Ramos (cell line): ENCODE results near the gene CREB3L2.

ENCODE experiments used
- in situ Hi-C: fragments of 300-500 bp; cut with MboI; formaldehyde crosslinking; loops from one replicate; pipeline ENCODE4 v1.14.3; 2022; ENCODE audit warnings: low sequenced_read_pairs; ENCODE audit not compliant: unreplicated experiment

The CREB3L2 gene

DNA sequence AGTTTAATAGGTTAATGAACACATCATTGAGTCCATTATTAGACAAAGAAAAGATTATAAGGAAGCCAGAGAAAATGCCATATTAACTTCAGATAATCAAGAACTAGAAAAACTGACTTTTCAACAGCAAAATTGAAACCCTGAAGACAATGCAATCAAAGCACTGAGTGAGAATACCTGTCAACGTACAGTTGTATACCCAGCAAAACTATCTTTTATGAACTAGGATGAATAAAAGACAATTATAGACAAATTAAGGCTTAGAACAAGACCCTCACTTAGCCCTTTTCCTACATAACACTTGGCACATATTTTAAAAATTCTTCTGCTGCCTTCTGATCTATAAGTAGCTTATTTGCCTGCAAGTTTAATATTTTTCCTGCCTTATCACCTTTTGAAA lies 136.1 kb downstream of the CREB3L2 start:
- in situ Hi-C loops: no loop called here

DNA sequence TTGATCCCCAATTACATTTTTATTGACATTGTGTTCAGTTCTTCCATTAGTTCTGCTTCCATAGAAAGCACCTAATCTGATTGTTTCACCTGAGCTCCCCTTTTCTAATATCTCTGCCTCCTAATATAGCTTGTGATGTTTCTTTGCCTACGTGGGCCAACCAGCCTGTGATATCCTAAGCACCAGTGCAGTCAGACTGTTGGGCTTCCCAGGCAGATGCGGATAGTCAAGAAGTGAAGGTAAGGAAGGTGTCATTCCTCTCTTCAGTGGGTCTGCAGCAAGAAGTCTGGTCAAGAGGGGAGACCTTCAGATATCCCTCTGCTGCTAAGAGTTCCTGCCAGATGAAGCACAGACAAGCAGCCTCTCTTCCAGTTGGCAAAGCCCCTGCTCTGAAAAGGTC lies 138.9 kb downstream of the CREB3L2 start:
- in situ Hi-C loops: no loop called here

DNA sequence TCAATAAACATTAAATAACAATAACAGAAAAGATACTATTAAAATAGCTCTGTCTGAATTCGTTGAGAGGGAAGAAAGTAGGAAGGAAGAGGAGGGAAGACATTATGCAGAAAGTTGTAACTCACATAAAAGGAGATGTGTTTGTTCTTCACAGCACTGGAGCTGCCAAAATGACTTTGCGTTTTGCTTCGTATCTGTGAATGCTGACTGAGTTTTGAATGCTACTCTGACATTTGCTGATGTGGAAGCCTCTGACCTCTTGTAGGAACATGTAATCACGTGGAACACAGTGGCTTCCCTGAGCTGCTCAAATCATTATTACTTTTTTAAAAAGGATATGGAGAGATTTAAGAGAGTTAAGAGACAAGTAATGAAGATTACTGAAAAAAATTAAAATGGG lies 139.5 kb downstream of the CREB3L2 start:
- in situ Hi-C loops: no loop called here

DNA sequence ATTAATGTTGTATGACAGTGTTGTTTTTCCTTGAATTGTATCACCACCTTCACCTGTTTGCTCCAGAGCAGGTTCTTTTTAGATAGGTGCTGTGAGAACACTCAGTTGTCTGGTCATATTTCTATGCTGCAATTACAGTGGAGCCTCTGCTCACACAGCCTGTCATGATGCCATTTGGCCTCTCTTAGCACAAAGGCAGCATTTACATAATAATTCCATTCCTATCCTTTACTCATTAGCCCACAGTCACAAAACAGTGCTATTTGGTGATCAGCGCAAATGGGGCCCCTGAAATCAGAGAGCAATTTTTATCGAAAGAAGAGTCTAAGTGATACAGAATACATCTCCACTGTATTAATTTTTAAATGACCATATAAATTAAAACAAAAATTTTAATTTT lies 141.3 kb downstream of the CREB3L2 start:
- in situ Hi-C loops: no loop called here

DNA sequence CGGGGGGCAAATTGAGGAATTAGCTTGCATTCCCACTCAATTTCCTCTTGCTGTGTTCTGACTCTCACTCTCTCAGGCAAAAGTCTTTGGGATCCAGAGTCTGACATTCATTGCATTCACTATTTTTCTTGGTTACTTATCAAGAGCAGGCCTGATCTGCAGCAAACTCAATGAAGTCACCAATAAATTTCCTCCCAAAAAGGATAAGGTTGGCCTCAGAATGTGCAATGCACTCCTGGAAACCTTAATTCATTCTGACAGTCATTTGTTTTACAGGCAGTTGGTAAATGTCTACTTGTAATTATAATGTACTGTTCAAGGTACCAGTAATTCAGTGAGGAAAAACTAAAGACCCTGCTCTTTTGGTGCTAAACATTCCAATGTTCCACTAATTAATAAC lies 148.8 kb downstream of the CREB3L2 start:
- in situ Hi-C loops: no loop called here

DNA sequence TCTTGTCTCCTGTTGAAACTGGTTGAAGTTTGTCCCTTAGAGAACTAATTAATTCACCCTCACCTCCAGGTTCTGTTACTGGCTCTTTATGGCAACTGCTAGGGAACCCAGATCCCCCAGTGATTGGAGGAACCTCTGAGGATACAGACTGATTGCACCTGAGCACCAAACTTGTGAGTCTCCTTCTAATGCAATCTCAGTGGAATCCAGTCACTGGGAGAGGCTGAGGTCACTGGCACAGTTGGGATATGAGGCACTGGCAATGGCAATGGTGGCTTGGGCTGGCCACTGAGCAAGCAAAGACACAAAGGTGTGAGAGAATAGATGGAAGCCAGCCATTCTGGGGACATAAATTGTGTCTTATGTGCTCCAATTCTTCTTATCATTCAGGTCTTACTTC lies 149.8 kb downstream of the CREB3L2 start:
- in situ Hi-C loops: no loop called here

DNA sequence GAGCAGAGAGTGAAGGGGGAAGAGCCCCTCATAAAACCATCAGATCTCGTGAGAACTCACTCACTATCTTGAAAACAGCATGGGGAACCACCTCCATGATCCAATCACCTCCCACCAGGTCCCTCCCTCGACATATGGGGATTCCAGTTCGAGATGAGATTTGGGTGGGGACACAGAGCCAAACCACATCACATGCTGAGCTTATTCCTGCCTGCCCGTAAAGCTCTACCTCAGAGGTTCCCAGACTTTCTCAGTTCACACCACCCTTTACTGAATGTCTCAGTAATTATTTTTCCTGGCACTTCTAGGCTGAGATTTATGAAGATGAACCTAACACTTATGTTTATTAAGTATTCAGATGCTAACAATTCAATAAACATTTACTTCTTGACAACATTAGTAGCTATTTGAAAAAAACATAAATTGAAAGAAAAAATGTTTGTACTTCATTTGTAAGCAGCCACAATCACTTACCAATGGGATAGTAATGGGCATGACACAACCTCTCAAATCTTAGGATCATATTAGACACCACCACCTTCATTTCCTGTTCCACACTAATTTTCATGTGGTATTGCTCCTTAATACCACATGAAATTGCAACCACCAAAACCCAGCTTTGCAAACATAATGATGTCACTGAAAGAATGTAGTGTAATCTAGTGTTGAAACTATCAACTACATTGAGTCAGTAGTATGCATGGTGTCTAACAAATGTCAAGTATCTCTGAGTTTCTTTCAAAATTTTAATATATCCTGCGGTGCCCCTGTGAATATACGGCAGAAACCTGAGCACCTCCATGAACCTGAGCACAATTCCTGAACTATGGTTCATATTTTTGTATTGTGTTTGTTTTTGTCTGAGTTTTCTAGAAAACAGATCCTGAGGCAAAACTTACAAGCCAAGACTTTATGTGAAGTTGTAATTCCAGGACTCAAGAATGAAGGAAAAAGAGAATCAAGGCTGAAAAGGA lies 150.6 kb downstream of the CREB3L2 start:
- in situ Hi-C loops: no loop called here

DNA sequence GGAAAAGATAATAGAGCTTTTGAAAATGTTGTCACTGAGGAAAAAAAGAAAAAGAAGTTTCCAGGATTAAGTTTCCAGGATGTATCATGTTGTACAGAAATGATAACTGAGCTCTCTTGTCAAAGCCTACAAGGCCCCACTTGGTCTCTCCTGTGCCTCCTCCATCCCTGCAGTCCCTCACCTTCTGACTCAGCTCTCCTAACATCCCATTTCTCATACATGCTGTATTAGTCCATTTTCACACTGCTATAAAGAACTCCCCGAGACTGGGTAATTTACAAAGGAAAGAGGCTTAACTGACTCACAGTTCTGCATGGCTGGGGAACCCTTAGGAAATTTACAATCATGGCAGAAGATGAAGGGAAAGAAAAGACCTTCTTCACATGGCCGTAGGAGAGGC lies 151.3 kb downstream of the CREB3L2 start:
- in situ Hi-C loops: no loop called here

DNA sequence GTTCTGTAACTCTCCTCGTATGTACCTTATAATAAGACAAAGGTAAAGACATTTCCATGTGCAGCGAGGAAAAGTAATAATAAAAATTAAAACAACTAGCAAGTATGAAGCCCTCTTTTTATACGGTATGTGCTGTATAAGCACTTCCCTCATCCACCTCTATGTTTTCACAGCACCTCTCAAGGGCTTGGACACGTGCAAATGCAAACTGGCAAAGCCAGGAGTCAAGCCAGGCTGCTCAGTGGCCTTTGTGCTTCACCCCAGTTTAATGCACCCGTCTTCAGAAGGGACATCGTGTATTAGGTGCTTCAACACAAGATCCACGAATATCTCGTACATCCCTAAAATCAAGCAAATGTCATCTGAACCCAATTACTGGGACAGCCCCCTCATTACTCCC lies 153.8 kb downstream of the CREB3L2 start:
- in situ Hi-C loops: no loop called here

DNA sequence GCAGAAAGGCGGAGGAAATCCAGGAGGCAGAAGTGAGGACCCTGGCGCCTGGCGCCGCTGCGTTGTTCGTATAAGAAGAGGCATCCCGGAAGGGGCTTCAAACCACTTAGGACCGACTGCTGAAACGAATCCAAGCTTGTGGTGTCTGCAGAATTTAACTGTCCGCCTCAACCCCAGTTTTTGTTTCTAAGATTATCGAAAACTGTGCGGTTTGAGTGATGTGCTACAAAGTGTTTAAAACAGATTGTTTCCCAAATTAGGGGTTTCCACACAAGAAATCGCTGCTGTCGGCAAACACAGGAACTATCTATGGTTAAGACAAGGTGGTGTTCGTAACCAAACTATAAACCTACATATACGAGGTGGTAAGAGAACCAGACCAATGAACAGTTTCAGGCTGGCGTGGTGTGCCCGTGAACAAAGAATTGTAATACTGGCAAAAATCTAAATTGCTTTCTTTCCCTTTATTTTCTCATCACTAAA lies 154.3 kb downstream of the CREB3L2 start:
- in situ Hi-C loops: no loop called here

DNA sequence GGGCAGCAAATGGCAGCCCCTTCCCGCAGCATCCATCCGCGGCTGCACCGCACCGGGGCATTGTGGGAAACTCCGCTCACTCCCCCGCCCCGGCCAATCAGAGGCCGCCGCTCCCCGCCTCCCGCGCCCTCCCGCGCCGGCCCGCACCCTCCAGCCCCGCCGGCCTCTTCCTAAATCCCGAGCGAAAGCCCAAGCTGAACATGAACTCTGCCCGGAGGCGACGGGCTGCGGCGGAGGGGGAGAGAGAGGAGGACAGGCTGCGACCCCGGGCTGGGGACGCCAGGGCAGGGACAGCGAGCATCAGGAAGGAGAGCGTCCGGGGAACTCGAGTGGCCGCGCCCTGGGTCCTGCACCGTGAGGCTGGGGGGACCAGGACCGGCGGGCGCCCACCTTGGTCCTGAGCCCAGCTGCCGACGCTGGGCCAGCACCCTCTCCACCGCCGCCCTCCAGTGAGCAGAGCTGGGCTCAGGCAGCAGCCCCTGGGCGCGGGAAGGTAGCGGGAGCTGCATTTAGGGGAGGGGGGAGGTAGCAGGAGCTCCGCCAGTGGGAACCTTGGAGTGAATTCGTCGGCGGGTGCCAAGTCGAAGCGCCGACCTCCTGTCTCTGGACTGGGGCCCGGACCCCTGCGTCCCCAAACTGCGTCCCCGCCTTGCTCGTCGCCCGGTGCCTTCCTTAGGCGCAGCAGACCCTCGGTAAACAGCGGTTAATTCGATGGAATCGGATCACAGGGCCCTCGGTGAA lies 154.9 kb downstream of the CREB3L2 start, which contains the start of gene DGKI:
Gene DGKI (minus strand): TSS at position 148 of the 741 bp plus-strand sequence.
- in situ Hi-C loops: no loop called here

DNA sequence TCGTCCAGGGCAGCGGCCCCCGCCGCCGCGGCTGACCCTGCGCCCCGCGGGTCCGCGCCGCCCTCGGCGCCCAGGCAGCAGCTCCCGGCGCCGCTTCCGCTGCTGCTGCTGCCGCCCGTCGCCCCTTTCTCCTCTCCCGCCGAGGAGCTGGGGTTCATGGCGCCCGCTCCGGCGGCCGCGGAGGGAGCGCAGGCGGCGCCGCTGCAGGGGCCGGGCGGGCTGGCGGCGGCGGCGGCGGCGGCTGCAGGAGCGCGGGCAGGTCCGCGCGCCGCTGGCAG lies 155.4 kb downstream of the CREB3L2 start:
- in situ Hi-C loops: no loop called here

DNA sequence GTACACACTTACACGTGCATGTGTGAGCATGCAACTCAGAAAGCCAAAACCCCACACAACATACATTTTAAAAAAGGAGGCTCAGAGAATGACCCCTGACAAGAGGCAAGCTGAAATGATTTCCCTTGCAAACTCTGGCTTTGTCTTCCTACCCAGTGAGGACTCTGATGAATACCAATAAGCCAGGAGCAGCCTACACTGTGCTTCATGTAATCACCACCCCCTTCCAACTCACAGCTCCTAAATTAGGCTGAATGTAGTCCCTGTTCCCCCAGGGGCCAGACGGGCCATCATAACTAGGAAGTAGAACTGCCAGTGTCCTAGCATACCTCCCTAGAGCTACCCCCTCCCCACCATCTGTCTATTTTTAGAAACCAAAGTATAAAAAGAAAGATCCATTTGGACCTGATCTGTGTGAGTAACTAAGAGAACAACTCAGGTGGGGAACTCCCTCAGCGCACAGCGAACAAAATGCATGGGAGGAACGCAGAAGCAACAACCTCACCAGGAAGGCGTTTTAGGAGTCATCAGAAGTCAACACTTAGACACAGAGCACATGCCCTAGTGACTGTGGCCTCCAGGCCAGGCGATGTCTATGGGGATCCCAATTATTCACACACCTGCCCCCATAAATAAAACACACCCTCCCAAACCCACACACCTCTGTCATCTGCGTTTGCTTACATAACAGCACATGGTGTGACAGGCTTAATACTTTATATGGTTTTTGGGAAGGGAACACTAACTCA lies 157.0 kb downstream of the CREB3L2 start:
- in situ Hi-C loops: no loop called here

DNA sequence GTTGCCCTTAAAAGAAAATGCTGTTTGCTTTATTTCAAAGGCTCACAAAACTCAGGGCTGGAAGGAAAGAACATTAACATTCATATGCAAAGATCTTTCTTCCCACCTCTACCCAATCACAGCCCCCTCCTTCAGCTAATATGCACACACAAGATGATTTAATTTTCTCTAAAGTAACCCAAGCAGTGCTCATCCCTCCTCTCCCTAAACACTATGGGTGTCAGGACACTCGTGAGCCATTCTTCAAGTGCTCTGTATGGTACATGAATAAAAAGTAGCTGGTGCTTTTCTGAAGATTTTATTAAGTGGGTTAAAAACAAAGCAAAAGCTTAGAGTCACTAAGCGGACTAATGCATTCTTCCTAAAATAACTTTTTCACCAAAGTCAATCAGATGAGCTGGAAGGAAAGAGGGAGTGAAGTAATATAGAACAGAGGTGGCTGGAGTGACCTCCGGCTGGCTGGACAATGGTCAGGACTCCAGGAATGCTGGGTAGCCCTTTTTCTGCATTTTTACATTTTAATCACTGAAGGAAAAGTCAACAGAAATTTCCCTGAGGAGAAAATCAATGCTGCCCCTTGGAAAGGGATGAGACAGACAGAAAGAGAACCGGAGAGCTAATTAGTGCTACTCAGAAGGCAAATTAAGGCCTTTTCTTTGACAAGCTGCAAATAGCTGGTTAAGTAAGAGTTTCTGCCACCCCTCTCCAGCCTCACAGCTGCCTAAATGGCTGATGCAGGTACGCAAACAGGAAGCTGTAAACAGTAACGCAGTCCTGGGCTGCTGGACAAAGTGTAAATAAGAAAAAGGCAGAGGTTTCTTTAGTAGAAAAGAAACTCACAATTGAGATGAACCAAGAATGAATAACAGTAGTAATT lies 161.7 kb downstream of the CREB3L2 start:
- in situ Hi-C loops: no loop called here

DNA sequence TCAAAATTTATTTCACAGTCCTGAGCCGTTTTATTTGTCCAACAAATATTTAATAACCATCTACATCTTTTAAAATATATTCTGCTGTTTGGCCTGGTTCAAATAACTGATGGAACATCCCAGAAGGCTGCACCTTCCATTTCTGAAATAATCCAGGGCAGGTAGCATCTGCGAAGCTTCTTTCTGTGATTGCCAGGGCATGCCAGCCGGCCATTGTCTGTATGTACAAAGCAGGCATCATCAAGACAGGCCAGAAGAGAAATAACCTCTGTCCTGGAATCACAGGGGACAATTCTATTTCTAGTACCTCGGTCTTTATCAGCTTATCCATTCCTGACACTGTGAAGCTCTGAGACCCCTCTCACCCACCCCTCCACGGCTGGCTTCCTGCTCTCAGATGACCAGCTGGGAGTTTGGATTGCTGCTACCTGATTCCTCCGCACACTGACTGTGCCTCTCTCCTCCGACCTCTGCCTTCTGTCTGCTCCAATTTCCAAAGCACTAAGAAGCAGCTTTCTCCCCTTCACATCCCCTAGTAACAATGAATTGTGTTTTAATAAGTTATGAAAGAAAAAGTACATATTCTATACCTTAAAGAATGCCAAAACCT lies 163.1 kb downstream of the CREB3L2 start:
- in situ Hi-C loops: no loop called here

DNA sequence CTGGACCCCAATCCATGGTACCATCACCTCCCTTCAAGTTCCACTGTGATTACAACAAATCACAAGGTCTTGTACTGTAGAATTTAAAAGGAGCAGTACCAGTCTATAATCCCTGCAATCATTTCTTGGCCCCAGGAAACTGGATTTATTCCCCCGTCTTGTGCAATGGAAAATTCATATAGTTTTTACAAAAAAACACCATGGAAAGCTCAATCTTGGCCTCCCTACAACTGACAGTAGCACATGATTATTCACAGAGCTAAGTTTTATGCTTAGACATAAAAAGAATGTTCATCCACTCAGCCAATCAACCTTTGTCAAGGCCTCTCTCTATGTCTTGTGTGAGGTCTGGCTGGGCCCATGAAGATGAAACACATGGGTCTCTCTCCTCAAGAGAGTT lies 165.3 kb downstream of the CREB3L2 start:
- in situ Hi-C loops: no loop called here

DNA sequence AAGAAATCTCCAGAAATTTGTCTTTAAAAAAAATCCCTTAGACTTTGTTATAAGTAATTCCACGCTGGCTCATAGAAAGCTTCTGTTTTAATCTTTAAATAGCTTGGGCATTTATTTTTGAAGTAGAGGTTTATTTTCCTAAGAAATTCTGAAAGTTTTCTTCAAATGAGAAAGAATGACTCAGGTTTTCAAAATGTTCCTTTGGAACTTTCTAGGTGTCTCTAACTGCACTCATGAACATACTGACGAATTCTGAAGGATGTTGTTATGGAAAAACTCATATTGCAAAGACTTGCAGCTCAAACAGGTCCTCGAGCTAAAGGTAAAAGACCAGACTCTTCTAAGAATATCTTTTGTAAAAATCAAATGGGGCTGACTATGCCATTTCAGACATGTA lies 165.8 kb downstream of the CREB3L2 start:
- in situ Hi-C loops: no loop called here

DNA sequence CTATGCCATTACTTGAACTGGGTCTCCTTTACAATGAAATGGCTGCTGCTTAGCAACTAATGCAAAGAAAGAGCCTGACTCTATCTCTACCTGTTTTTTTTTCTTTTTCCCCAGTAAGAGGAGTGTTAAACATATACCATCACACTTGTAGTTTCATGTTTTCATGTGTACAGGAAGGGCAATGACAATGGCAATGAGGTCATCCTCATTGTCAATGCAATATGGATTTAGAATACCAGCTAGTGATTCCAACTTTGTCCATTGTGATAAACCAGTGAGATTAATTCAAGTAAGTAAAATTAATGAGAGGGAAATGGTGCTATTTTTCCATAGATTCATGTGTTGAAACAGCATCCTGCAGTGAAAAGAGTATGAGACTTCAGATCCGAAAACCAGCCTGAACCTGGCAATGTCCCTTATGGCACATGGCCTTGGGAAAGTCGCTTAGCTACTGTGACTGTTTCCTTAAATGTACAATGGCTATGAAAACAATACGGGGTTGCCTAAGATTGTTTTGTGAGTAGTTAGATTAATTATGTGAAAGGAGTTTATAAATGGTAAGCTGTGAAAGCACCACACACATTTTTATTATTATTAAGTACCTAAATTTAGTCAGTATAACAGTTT lies 166.3 kb downstream of the CREB3L2 start:
- in situ Hi-C loops: no loop called here

DNA sequence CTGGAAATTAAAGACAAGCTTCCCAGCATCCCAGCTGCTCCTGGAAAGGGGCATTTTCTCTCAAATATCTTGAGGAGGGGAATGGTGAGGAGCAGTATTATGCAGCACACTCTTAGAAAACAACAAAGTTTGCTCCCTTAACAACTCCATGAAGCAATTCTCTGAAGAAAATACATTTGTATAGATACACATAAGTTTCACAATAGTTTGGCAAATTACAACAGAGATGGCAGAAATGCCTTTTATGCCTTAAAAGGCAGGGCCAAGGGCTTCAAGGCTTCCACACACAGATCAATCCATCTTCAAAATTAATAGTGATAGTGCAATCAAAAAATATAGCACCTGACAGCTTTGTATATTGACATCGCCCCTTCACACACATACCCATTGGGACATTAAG lies 167.3 kb downstream of the CREB3L2 start:
- in situ Hi-C loops: no loop called here
